ENCODE results near the gene PDZD2. TPM values are rescaled to one million over a fixed set of nuclear protein-coding genes. Genes with fewer than 3 reads are reported as not detected.

PDZD2 gene
- total RNA-seq, 4 donors from 2014 or later = 107 to 195 (median 123) TPM

DNA sequence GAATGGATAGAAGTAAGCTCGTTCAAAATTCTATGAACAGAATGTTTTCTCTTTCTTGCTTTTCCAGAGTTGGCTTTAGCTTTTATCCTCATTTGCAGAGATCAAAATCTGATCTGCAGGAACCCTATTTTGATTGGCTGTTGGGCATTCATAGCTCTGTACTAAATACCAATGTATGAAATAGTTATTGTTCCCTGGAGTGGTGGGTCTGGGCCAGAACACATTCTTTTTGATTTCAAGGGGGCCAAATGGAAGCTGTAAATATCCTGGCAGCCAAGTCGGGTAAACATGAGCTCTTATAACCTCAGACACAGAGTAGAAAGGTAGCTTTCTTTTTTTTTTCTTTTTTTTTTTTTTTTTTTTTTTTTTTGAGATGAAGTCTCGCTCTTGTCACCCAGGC, 241.5 kb downstream of the PDZD2 start:
- Histone ChIP-seq H3K27ac (no peak overlapping the region), H3K4me1 (no peaks in the 10 kb centered on the region), H3K27me3 (no peaks in the 10 kb centered on the region), H3K9me3 (no peaks in the 10 kb centered on the region), H3K4me3 (no peak overlapping the region), H3K36me3 (no peaks in the 10 kb centered on the region)
- no peak for DNase-seq (ENCODE audit: low spot score in 2 of 2)
- 81% methylated on average over 3 of the region's 3 CpGs for WGBS
- TF ChIP-seq POLR2AphosphoS5 (IDR thresholded peaks at IDR 0.05) (no peak), POLR2A (IDR thresholded peaks at IDR 0.05) (no peak), EP300 (IDR thresholded peaks at IDR 0.05) (no peak)
- TF ChIP-seq, protein P1, sequence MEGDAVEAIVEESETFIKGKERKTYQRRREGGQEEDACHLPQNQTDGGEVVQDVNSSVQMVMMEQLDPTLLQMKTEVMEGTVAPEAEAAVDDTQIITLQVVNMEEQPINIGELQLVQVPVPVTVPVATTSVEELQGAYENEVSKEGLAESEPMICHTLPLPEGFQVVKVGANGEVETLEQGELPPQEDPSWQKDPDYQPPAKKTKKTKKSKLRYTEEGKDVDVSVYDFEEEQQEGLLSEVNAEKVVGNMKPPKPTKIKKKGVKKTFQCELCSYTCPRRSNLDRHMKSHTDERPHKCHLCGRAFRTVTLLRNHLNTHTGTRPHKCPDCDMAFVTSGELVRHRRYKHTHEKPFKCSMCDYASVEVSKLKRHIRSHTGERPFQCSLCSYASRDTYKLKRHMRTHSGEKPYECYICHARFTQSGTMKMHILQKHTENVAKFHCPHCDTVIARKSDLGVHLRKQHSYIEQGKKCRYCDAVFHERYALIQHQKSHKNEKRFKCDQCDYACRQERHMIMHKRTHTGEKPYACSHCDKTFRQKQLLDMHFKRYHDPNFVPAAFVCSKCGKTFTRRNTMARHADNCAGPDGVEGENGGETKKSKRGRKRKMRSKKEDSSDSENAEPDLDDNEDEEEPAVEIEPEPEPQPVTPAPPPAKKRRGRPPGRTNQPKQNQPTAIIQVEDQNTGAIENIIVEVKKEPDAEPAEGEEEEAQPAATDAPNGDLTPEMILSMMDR (IDR thresholded peaks at IDR 0.05) = no peak

DNA sequence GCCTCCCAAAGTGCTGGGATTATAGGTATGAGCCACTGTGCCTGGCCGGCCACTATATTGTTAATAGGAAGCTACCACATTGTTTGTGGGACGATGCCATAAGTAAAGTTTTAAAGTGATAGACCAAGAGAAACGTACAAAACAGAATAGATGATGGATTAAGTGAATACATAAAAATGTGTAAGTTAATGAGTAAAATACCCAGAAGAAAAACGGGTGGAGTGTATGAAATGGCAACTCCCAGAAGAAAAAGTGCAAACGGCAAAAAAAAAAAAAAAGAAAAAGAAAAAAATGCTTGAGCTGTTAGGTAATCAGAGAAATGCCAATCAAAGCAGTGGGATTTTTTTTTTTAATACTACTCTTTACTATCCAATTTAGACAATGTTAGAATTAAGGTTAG, 246.0 kb downstream of the PDZD2 start:
- no peaks in the 10 kb centered on the region for H3K9me3 ChIP-seq
- H3K4me1 ChIP-seq = peaks cover 11% of the 10 kb centered on the region
- H3K36me3 ChIP-seq = no peaks in the 10 kb centered on the region
- H3K27ac ChIP-seq = no peak overlapping the region
- H3K4me3 ChIP-seq = no peak overlapping the region
- DNase-seq (ENCODE audit: low spot score in 2 of 2) = peak in 1 of 2 donors; percentile 10
- 67% methylated on average over 5 of the region's 5 CpGs for WGBS
- no peak for TF ChIP-seq POLR2A (IDR thresholded peaks at IDR 0.05)
- TF ChIP-seq, protein P1 (IDR thresholded peaks at IDR 0.05) = no peak
- no peak for TF ChIP-seq POLR2AphosphoS5 (IDR thresholded peaks at IDR 0.05)
- TF ChIP-seq EP300 (IDR thresholded peaks at IDR 0.05) = no peak
- H3K27me3 ChIP-seq = no peaks in the 10 kb centered on the region

DNA sequence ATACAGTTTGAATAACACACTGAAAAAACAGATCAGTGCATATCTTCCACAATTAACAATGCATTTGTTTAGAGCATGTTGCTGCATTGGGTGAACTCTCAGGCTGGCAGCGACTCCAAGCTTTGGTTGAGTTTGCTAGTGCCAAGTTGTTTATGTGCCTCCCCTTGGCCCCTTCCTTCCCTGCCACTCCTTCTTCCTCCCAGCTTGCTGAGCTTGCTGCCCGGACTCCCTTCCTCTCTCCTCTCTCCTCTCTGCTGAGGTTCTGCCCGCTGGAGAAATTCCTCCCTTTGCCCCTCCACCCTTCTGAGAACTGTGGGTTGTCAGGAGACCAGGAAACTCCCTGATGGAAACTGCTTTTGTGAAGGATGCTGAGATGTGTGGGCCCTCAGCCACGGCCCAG, 247.3 kb downstream of the PDZD2 start:
- Histone ChIP-seq H3K36me3 (no peaks in the 10 kb centered on the region), H3K4me3 (no peak overlapping the region), H3K27me3 (no peaks in the 10 kb centered on the region), H3K9me3 (no peaks in the 10 kb centered on the region), H3K27ac (no peak overlapping the region), H3K4me1 (peaks cover 17% of the 10 kb centered on the region)
- DNase-seq (ENCODE audit: low spot score in 2 of 2) = peak in 1 of 2 donors; percentile 20
- TF ChIP-seq POLR2A (IDR thresholded peaks at IDR 0.05) (no peak), POLR2AphosphoS5 (IDR thresholded peaks at IDR 0.05) (no peak), EP300 (IDR thresholded peaks at IDR 0.05) (no peak)
- TF ChIP-seq, protein P1 (IDR thresholded peaks at IDR 0.05) = no peak
- 39% methylated on average over 4 of the region's 4 CpGs for WGBS

DNA sequence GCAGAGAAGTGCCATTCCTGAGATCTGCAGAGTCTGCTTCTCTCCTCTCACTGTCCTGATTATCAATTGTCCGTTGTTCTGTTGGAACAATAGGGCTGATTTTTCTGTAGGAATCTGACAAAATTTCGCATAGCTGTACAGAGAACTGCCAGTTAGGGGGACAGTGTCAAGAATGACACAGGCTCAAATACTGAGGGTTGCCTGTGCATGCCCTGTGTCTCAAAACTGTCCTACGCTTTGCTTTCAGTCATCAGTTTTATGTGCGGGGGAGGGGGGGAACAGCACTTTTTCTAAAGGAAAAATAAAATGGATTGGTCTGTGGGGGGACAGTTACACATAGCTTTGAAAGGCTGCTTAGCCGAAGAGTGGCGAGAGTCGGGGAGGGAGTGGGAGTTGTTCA, 248.6 kb downstream of the PDZD2 start:
- TF ChIP-seq POLR2AphosphoS5 (IDR thresholded peaks at IDR 0.05) (no peak), EP300 (IDR thresholded peaks at IDR 0.05) (no peak), POLR2A (IDR thresholded peaks at IDR 0.05) (no peak)
- TF ChIP-seq, protein P1 (IDR thresholded peaks at IDR 0.05) = no peak
- no peaks in the 10 kb centered on the region for H3K9me3 ChIP-seq
- peak in 1 of 2 donors; percentile 6 for DNase-seq (ENCODE audit: low spot score in 2 of 2)
- no peaks in the 10 kb centered on the region for H3K27me3 ChIP-seq
- peaks cover 17% of the 10 kb centered on the region for H3K4me1 ChIP-seq
- H3K4me3 ChIP-seq = no peak overlapping the region
- H3K27ac ChIP-seq = no peak overlapping the region
- H3K36me3 ChIP-seq = no peaks in the 10 kb centered on the region
- 89% methylated on average over 7 of the region's 7 CpGs for WGBS

DNA sequence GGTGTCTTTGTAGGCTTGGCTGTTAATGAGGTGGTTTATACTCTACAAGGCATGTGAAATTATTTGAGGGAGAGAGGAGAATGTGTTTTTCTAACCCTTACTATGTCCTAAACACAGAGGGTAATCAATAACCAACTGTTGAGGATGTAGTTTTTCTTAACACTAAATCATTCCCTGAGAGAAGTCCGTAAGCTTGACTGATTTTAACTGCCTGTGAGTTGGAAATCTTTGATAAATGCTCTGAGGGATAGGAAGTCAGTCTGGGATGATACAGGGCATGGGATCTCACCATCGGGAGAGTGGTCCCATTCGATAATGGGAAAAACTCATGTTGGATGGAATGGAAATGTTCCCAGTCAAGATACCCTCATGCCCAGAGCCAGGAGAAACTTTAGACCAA, 249.6 kb downstream of the PDZD2 start:
- Histone ChIP-seq H3K27me3 (no peaks in the 10 kb centered on the region), H3K36me3 (no peaks in the 10 kb centered on the region), H3K4me3 (no peak overlapping the region), H3K27ac (no peak overlapping the region), H3K4me1 (peaks cover 17% of the 10 kb centered on the region), H3K9me3 (no peaks in the 10 kb centered on the region)
- 83% methylated on average over 3 of the region's 3 CpGs for WGBS
- TF ChIP-seq EP300 (IDR thresholded peaks at IDR 0.05) (no peak), POLR2A (IDR thresholded peaks at IDR 0.05) (no peak), POLR2AphosphoS5 (IDR thresholded peaks at IDR 0.05) (no peak)
- TF ChIP-seq, protein P1 (IDR thresholded peaks at IDR 0.05) = no peak
- DNase-seq (ENCODE audit: low spot score in 2 of 2) = no peak

Data from suprapubic skin (tissue), 4 donors.